CD1c-positive myeloid dendritic cell (primary cell): ENCODE results near the gene PCOLCE2.

Source experiments
- DNase-seq: peaks from one replicate; pipeline ENCODE4 v3.0.0-alpha.2; 2016; ENCODE audit errors: extremely low spot score

Gene PCOLCE2

GRCh38 chr3:142863930-142864920 is 24.7 kb downstream of the PCOLCE2 start:
- DNase-seq: no peak

- no peak for DNase-seq
These were observed 25.7 kb downstream of the PCOLCE2 start for GRCh38 chr3:142863010-142863817.

DNA sequence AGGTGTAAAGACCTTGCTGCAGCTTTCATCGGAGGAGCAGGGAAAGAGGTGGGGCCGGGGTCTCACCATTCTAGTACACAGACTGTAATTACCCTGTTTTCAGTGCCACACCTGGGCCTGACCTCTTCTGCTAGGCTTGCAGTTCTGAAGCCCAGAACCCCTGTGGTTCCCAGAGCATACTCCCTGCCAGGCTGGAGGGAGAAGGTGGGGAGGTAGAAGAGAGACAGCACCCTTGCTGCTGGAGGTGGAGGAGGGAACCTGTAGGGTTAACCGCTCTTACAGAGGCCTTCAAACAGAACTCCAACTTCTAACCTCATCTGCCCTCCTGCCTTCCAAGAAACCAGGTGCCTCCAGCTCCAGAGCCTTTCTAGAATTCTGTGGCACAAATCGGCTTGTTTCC is 27.0 kb downstream of the PCOLCE2 start:
- no peak for DNase-seq

DNA sequence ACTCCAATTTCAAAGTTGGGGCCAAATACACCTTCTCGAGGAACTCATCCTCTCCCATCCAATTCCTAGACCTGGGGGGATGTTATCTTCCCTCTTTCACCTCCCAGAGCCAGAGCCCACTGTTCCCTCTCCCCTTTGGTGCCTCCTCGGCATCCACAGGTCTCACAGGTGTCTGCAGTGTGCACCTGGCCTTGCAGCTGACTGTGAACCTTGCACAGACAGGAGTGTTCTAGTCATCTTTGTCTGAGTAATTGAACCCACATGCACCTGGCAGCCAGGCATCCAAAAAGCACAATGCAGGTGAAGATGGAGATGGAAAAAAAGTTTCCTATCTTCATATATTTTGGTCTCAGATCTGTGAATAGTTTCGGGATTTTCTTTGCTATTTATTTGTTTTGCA is 30.8 kb downstream of the PCOLCE2 start:
- DNase-seq: no peak

DNA sequence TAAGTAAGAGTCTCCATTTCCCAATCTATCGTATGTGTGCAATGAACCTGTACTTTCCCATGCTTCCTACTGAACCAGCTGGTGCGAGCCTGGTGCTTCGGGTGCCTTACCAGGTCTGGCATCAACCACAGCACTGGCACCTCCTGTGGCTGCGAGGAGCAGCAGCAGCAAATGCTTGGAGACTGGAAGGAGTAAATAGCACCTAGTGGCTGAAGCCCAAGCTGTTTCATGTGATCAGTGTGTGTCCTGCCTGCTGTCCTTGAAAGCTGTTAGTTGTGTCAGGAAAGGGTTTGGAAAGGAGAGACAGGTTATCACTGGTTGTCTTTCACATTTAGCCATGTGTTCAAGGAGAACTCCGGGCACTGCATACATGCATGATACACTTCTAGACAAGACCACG is 31.8 kb downstream of the PCOLCE2 start:
- DNase-seq: no peak

- DNase-seq: no peak
These were observed 35.4 kb downstream of the PCOLCE2 start for GRCh38 chr3:142853270-142854168.

DNA sequence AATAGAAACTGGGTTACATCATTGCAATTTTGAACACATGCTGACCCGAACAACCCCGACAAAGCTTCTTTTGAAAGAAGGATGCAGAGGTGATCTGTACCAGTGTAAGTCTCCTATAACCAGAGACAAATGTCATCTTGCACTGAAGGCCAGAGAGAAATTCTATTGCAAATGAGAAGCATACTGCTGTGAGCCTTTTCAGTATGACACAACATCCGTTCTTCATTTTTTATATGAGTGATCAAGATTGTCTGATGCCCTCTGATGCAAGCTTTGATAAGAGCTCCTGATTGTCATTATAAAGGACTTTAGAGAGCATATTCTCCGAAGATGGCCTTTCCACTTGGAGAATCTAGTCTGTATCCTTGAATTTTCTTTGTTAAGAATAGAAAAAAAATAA is 36.9 kb downstream of the PCOLCE2 start:
- DNase-seq: no peak

GRCh38 chr3:142850395-142851023 is 38.4 kb downstream of the PCOLCE2 start:
- DNase-seq: peak; percentile 79

DNA sequence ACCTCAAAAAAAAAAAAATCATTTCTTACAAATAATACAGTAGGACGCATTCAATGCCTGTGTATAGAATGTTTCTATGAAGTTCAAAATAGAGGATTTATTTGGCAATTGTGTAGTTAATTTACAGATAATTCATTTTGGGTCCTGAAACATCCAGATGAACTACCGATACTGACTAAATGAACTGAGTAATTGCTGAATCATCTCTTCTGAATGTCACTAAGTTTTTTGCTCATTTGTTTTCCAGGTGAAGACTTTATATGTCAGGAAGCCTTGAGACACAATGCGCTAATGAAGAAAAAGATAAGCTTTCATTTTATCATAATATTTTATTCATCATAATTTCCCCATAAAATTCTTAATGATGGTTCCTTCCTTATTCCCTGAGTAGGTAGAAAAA is 39.7 kb downstream of the PCOLCE2 start:
- DNase-seq: no peak

DNA sequence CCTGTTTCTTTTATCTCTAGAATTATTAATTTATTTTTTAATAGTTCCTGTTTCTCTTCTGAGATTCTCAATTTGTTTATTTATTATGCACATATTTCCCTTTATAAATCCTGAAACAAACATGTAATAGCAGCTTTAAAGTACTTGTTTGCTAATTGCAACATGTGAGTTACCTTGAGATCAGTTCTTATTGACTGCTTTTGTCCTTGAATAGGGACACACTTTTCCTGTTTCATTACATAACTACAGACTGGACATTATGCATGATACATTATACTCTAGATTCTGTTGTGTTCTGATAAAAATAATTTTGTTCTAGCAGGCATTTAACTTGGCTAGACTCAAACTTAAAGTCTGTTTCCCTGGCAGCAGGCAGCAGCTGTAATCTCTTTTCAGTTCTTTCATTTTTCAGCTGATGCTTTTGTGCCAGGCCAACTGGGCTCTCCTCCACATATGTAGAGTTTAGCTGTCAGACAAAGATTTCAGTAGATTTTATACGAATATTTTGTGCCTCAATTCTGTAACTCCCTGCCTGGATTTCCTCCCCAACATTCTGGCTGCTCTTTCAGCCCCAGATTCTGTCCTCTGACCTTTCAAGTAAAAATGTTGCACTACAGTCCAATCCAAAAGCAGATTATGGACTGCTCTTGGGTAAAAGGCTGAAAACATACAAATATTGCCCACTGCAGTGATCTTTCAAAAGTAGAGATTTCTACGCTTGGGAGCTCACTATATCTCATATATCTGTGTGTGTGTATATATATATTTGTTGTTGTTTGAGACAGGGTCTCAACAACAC is 41.9 kb downstream of the PCOLCE2 start:
- DNase-seq: no peak

GRCh38 chr3:142844339-142844977 is 44.4 kb downstream of the PCOLCE2 start:
- DNase-seq: peak; percentile 40

GRCh38 chr3:142839831-142840230 is 49.1 kb downstream of the PCOLCE2 start:
- peak; percentile 22 for DNase-seq

DNA sequence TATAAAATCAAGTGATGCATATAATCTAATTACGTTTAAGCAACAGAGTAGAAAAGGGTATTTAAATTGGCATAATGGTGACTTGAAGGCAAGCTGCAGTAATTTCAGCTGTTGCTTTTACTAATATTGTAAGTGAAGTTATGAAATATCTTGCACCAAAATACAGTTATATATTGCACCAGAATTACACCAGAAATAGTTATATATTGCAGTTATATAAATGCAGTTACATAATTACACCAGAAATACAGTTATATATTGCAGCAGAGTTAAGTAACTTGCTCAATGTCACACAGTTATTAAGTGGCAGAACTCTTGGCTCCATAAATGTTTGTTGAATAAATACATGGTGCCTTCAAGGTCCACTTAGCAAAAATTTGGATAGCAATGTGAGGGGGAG is 51.4 kb downstream of the PCOLCE2 start:
- no peak for DNase-seq

DNA sequence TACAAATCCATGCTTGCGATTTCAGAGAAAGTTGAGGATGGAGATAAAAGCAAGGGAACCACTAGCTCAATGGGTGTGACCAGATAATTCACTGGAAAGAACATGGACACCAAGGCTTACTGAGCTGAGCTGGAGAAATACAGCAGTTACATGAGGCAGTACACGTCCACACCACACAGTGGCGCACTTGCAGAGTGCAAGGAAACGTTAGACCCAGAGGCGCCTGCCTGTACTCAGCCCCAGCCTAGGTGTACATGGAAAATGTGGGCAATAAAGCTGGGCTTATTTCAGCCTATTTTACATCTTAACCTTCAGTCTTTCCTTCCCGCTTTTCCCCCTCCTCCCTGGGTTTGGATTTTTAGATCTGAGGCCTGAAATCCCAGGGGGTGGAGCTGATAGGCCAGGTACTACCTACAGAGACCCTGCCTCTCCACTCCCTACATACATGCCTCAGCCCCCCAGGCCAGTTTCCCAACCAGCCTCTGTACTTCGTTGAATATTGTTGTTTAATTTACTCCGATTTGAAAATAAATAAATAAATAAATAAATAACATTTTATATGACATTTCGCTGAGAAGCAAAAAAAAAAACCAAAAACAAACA is 60.1 kb downstream of the PCOLCE2 start:
- peak; percentile 77 for DNase-seq

GRCh38 chr3:142819179-142819578 is 69.7 kb downstream of the PCOLCE2 start:
- DNase-seq: peak; percentile 16

GRCh38 chr3:142818651-142819050 is 70.2 kb downstream of the PCOLCE2 start:
- no peak for DNase-seq

DNA sequence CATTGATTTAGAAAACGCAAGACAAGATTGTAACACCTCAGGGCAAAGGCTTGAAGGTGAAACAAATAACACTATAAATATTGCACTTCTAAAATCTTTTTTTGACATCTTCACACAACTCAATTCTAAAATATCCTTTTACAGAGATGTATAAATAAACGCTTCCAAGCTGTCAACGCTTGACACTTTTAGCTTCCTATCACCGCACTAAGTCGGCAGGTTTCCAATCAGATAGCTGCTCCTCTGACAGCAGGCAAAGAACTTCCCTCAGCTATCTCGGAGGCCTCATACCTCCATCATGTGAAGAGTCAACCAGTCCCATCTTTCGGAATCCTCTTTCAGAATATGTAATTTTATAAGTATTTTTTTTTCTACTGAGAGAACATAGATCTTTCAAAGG is 71.0 kb downstream of the PCOLCE2 start:
- DNase-seq: no peak

DNA sequence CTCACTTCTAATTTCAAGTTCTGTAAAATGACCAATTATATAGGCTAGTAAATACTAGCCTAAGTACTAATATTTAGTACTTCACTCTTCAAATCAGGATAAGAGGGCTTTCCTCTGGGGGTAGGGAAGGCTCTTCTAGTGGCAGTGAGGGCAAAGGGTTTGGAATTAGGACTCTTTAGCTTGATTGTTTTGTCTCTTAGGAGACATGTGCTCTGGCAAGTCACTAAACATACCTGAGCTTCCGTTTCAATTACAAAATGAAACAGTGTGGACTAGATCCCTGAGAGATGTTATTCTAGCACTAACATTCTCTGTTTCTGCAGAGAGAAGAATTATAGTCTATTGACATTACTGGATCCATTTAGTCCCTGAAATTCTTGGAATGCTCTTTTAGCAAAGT is 71.5 kb downstream of the PCOLCE2 start:
- DNase-seq: no peak

DNA sequence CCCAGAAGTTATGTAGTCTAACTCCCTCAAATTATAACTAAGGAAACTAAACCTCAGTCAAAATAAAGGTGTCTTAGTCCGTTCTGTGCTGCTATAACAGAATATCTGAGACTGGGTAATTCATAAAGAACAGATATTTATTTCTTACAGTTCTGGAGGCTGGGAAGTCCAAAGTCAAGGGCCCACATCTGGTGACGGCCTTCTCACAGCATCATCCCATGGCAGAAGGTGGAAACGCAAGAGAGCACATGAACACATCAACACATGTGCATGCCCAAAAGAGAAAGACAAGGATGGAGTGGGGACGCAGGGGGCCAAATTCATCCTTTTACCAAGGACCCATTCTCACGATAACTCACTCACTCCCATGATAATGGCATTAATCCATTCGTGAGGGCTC is 73.1 kb downstream of the PCOLCE2 start:
- no peak for DNase-seq
